ENCODE results near the gene ESR1. TPM values are rescaled to one million over a fixed set of nuclear protein-coding genes. Genes with fewer than 3 reads are reported as not detected.

ESR1 gene
- total and polyA plus RNA-seq, 9 of the 15 experiments (the other 6 are each of a cell fraction or from before 2014, with no cell fraction given), result 0.03 to 0.27 (median 0.08) TPM; not detected in 1

DNA sequence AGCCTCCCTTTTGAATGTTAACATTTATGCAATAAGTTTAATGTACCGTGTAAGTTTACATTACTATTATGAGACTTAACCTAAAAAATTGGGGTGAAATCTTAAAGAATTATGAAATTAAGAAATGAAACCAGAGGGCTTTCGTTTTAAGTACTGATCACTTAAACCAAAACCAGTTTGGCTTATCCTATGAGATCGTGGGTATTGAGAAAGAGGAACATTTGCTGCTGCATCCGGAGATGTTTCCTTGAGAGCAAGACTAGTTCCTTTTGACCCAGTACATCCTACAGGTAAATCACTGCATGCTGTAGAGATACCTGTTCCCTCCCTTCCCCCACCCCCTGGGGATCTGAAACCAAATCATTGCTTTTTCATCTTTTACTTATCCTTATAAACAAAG, 201.3 kb downstream of the ESR1 start:
- CTCF ChIA-PET (ENCODE audit: low intra/inter-chr PET ratio), result no interaction called here
- no peak for FAIRE-seq
- no peak overlapping the region for H3K27ac ChIP-seq (ENCODE audit: extremely low read depth, low read depth, low read length)

More for the DNA sequence above, 201.3 kb downstream of the ESR1 start:
- no peak overlapping the region for H3K4me3 ChIP-seq
- H3K4me2 ChIP-seq (ENCODE audit: insufficient read depth, low read length), result no peak overlapping the region
- POLR2A ChIA-PET, result no interaction called here
- no peaks in the 10 kb centered on the region for H4K20me1 ChIP-seq (replicated peaks; ENCODE audit: control insufficient read depth, insufficient read depth, low read length)
- H3K4me1 ChIP-seq (replicated peaks in 1 of 2; ENCODE audit: control insufficient read depth in 2 of 2, insufficient read depth in 2 of 2, low read length in 2 of 2), result no peaks in the 10 kb centered on the region
- H3K9me3 ChIP-seq (replicated peaks; ENCODE audit: control insufficient read depth, insufficient read depth, low read depth, low read length), result no peaks in the 10 kb centered on the region
- intact Hi-C loops (cut with micrococcal nuclease), result no loop called here
- no peaks in the 10 kb centered on the region for H3K36me3 ChIP-seq (ENCODE audit: control insufficient read depth, insufficient read depth, low read length)
- H2AFZ ChIP-seq (ENCODE audit: low read depth, low read length), result no peak overlapping the region
- no peaks in the 10 kb centered on the region for H3K9me1 ChIP-seq (ENCODE audit: control insufficient read depth, insufficient read depth, low read length)
- no peaks in the 10 kb centered on the region for H3K79me2 ChIP-seq (ENCODE audit: control insufficient read depth, insufficient read depth, low read length)
- no peak for DNase-seq (ENCODE audit: extremely low read depth in 1 of 4, low spot score in 3 of 4)
- TF ChIP-seq, protein P1, sequence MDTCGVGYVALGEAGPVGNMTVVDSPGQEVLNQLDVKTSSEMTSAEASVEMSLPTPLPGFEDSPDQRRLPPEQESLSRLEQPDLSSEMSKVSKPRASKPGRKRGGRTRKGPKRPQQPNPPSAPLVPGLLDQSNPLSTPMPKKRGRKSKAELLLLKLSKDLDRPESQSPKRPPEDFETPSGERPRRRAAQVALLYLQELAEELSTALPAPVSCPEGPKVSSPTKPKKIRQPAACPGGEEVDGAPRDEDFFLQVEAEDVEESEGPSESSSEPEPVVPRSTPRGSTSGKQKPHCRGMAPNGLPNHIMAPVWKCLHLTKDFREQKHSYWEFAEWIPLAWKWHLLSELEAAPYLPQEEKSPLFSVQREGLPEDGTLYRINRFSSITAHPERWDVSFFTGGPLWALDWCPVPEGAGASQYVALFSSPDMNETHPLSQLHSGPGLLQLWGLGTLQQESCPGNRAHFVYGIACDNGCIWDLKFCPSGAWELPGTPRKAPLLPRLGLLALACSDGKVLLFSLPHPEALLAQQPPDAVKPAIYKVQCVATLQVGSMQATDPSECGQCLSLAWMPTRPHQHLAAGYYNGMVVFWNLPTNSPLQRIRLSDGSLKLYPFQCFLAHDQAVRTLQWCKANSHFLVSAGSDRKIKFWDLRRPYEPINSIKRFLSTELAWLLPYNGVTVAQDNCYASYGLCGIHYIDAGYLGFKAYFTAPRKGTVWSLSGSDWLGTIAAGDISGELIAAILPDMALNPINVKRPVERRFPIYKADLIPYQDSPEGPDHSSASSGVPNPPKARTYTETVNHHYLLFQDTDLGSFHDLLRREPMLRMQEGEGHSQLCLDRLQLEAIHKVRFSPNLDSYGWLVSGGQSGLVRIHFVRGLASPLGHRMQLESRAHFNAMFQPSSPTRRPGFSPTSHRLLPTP (IDR thresholded peaks at IDR 0.05; ENCODE audit: borderline replicate concordance, extremely low read depth, insufficient read length), result no peak
- TF ChIP-seq HNRNPH1 (optimal IDR thresholded peaks at IDR 0.05; ENCODE audit: low read depth, low read length) (no peak), CHD4 (IDR thresholded peaks at IDR 0.05; ENCODE audit: insufficient read depth, insufficient replicate concordance, low read depth, low read length, poor library complexity, severe bottlenecking) (no peak), ZKSCAN8 (CRISPR knock-in tag; IDR thresholded peaks at IDR 0.05) (no peak), BRD9 (IDR thresholded peaks at IDR 0.05; ENCODE audit: low read depth, partially characterized antibody) (no peak), CHD2 (IDR thresholded peaks at IDR 0.05; ENCODE audit: low read depth, low read length) (no peak), SREBF2 (CRISPR knock-in tag; IDR thresholded peaks at IDR 0.05) (no peak), NRF1 (conservative IDR thresholded peaks at IDR 0.05 in 1 of 2, IDR thresholded peaks at IDR 0.05 in 1 of 2) (no peak), COPS2 (conservative IDR thresholded peaks at IDR 0.05) (no peak), ZBED1 (IDR thresholded peaks at IDR 0.05) (no peak), EP400 (IDR thresholded peaks at IDR 0.05) (no peak)
- in situ Hi-C loops (cut with MboI), result no loop called here
- BruUV-seq (replicated peaks), result no TSS peak
- H3K27me3 ChIP-seq (ENCODE audit: control insufficient read depth in 2 of 2, insufficient read depth in 2 of 2, low read length in 2 of 2), result no peaks in the 10 kb centered on the region
- WGBS (ENCODE audit: insufficient coverage, low coverage, missing lambda C conversion rate), result 1% methylated on average over 4 of the region's 4 CpGs
- H3K9ac ChIP-seq (ENCODE audit: insufficient read depth in 1 of 2, low read depth in 2 of 2, low read length in 2 of 2), result no peak overlapping the region
- no peak for ATAC-seq
